AG04449 (cell line): ENCODE data around the gene AP2A2.
"Not testable (repeated sequence)": the region's sequence is repeated elsewhere in the genome, so short reads cannot be mapped to it uniquely, and the experiment has no call there.

ENCODE experiments used
- CTCF ChIA-PET: fragments of 350-600 bp; formaldehyde crosslinking; extraction: SDS; loops from one replicate; lab custom pipeline; 2021; ENCODE audit warnings: antibody characterized with exemption; lab: Yijun Ruan, JAX
- POLR2A ChIA-PET: fragments of 400-600, 350-600 bp; formaldehyde crosslinking; extraction: SDS; loops from one replicate; lab custom pipeline; 2020; ENCODE audit warnings: antibody characterized with exemption, inconsistent platforms; lab: Yijun Ruan, JAX
- DNase-seq: peaks from one replicate; pipeline ENCODE4 v3.0.0-alpha.2; 2010; ENCODE audit warnings: low read depth, low spot score
- H3K4me3 ChIP-seq: 2 replicates; pipeline ENCODE4 v1.5.1; 2011; ENCODE audit warnings: low read depth, mild to moderate bottlenecking, control low read depth, low read length
- TF ChIP-seq, protein P1 (sequence below): IDR thresholded peaks from one replicate; pipeline ENCODE4 v1.5.1; 2011; ENCODE audit warnings: mild to moderate bottlenecking, moderate library complexity, low read length, control low read depth, inconsistent platforms; ENCODE audit not compliant: insufficient read depth; ENCODE audit errors: missing control alignments

Gene AP2A2

DNA sequence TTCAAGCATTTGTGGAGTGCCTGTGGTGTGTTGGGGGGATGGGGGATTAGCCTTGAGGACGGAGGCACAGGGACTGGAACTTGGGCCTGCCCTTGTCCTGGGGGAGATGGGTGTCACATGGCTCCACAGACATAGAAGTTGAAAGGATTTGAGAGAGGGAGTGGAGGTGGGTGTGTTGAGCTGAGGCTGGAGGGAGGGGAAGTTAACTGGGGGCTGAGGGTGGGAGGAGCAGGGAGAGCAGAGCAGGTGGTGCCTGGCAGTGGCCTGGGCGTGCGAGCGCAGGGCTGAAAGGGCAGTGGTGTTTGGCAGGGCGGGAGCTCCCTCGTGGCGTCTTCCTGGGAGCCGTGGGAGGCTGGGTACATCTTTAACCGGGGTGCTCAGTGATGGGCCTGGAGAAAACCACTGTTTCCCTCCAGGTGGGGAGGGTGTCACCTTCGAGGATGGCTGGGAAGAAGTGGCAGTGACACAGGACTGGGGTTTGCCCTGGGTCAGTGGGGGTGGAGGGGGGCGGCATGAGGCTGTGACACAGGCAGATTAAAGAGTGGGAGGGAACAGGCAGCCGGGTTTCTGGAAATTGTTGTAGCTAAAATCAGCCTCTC is 45.5 kb downstream of the AP2A2 start:
- ChIA-PET CTCF (no interaction called here), POLR2A (no interaction called here)
- H3K4me3 ChIP-seq: no peak overlapping the region
- DNase-seq: no peak
- TF ChIP-seq, protein P1, sequence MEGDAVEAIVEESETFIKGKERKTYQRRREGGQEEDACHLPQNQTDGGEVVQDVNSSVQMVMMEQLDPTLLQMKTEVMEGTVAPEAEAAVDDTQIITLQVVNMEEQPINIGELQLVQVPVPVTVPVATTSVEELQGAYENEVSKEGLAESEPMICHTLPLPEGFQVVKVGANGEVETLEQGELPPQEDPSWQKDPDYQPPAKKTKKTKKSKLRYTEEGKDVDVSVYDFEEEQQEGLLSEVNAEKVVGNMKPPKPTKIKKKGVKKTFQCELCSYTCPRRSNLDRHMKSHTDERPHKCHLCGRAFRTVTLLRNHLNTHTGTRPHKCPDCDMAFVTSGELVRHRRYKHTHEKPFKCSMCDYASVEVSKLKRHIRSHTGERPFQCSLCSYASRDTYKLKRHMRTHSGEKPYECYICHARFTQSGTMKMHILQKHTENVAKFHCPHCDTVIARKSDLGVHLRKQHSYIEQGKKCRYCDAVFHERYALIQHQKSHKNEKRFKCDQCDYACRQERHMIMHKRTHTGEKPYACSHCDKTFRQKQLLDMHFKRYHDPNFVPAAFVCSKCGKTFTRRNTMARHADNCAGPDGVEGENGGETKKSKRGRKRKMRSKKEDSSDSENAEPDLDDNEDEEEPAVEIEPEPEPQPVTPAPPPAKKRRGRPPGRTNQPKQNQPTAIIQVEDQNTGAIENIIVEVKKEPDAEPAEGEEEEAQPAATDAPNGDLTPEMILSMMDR: no peak

DNA sequence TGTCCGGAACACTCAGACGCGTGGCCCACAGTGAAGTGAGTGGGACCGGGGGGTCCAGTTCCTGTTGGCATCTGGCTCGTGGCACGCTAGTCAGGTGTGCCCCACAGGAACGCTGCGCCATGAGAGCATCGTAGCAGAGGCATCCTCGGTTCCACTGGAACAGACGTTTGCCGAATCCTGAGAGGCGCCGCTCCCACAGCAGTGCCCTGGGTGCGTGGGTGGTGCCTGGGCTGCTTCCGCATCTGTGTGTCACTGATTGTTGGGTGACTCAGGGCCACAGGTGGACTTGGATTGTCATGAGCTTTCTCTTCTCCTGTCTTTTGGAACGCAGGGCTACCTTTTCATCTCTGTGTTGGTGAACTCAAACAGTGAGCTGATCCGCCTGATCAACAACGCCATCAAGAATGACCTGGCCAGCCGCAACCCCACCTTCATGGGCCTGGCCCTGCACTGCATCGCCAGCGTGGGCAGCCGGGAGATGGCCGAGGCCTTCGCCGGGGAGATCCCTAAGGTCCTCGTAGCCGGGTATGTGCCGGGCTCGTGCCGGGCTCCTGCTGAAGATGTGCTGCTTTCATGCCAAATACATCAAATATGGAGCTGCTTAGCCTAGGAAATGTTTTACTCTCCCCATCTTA is 46.2 kb downstream of the AP2A2 start:
- DNase-seq: no peak
- no peak overlapping the region for H3K4me3 ChIP-seq
- TF ChIP-seq, protein P1: no peak
- ChIA-PET CTCF (no interaction called here), POLR2A (no interaction called here)

DNA sequence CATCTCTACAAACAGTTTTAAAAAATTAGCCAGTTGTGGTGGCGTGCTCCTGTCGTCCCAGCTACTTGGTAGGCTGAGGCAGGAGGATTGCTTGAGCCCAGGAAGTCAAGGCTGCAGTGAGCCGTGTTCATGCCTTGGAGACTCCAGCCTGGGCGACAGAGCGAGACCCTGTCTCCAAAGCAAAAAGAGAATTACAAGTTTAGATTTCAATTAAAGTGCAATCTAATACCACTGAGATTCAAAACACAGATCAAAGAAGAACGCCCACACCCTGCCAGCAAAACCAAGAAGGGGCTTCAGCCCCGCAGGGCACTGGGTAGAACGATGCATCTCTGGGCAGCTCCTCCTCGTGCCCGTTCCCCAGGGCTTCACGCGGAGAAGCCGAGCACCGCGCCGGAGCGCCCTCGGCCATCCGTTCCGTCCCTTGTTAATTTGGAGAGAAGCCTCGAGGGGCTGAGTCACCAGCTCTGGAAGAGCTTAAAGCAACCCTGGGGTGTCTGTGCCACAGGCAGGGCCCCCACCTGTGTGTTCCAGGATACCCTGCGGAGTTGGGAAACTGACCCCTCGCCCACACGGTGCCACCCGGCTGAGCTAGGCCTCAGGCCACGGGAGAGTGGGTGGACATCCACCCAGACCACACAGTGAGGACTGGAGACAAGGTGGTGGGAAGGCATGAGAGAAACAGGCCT is 47.0 kb downstream of the AP2A2 start:
- ChIA-PET POLR2A (no interaction called here), CTCF (no interaction called here)
- TF ChIP-seq, protein P1: no peak
- no peak for DNase-seq
- no peak overlapping the region for H3K4me3 ChIP-seq

DNA sequence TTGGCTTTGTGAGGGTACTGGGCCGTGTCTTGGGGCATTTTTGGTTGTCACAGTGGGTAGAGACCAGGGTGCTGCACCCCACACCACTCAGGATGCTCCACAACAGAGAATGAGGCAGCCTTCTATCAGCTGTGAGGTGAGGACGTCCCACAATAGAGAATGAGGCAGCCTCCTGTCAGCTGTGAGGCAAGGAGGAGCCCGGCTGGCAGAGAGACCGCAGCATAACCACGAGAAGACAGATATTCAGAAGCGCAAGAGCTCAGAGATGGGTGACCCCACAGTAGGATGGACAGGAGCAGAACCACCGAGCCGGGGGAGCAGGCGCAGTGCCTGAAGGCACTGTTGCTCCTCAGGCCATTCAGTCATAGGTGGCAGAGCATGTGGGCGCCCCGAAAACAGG is 47.6 kb downstream of the AP2A2 start:
- H3K4me3 ChIP-seq: no peak overlapping the region
- no peak for DNase-seq
- TF ChIP-seq, protein P1: no peak
- POLR2A ChIA-PET: no interaction called here
- CTCF ChIA-PET: no interaction called here

DNA sequence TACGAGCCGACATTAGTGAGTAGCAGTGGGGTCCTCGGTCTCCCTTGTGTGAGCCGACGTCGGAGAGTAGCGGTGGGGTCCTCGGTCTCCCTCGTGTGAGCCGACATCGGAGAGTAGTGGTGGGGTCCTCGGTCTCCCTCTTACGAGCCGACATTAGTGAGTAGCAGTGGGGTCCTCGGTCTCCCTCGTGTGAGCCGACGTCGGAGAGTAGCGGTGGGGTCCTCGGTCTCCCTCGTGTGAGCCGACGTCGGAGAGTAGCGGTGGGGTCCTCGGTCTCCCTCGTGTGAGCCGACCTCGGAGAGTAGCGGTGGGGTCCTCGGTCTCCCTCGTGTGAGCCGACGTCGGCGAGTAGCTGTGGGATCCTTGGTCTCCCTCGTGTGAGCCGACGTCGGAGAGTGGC is 49.7 kb downstream of the AP2A2 start:
- POLR2A ChIA-PET, DNase-seq, H3K4me3 ChIP-seq: not testable (repeated sequence)
- CTCF ChIA-PET: interaction anchor here (0.8 to 2.6 kb wide), 4 partner anchors 16 to 133 kb away, joined by 3 to 9 read pairs (median 4); partner anchors contain the start of genes POLR2L and TSPAN4

DNA sequence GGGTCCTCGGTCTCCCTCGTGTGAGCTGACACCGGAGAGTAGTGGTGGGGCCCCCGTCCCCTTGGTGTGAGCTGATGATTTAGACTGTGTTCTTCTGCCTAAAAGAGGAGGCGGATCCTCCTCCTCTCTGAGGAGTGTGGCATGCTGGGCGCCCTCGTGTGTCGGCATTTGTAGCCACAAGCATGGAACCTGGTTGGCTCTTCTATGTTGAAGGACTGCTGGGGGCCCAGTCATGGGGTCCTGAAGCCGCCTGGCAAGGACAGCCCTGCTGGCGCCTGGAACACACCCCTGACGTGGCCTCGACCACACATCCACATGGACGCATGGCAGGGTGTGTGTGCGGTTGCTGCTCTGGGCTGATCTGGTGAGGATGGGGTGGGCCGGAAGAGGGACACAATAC is 50.2 kb downstream of the AP2A2 start:
- CTCF ChIA-PET: interaction anchor here (0.8 to 2.6 kb wide), 6 partner anchors 13 to 133 kb away, joined by 3 to 9 read pairs (median 4); partner anchors contain the start of genes AP2A2, POLR2L and TSPAN4
- DNase-seq: no peak
- TF ChIP-seq, protein P1: peak; percentile 64
- POLR2A ChIA-PET: no interaction called here
- no peak overlapping the region for H3K4me3 ChIP-seq
